MG63 (cell line): ENCODE results near the gene RNU1-3. TPM values are rescaled to one million over a fixed set of nuclear protein-coding genes. Genes with fewer than 3 reads are reported as not detected.
"Not testable (repeated sequence)": the region's sequence is repeated elsewhere in the genome, so short reads cannot be mapped to it uniquely, and the experiment has no call there.

ENCODE experiments used
- DNase-seq: peaks from one replicate; pipeline ENCODE4 v3.0.0-alpha.2; 2020
- H3K27me3 ChIP-seq: fragments of 250-450 bp; sonication (Bioruptor Pico); 2 replicates; pipeline ENCODE4 v1.5.1; 2020; ENCODE audit warnings: mild to moderate bottlenecking, moderate library complexity
- H3K36me3 ChIP-seq: fragments of 250-450 bp; sonication (Bioruptor Pico); 2 replicates; pipeline ENCODE4 v1.5.1; 2020; ENCODE audit warnings: mild to moderate bottlenecking, moderate library complexity
- H3K4me3 ChIP-seq: fragments of 250-450 bp; sonication (Bioruptor Pico); 2 replicates; pipeline ENCODE4 v1.5.1; 2020; ENCODE audit warnings: mild to moderate bottlenecking, moderate library complexity
- H3K9me3 ChIP-seq: fragments of 250-450 bp; sonication (Bioruptor Pico); 2 replicates; pipeline ENCODE4 v1.5.1; 2020; ENCODE audit warnings: mild to moderate bottlenecking, moderate library complexity
- total RNA-seq: library from RNA; depleted of rRNA; stranded (reverse); fragments of >200 nt; shearing (Covaris generic); gene quantifications from 2 replicates; pipeline ENCODE4 v1.2.3, GENCODE V29; 2014; ENCODE audit warnings: low replicate concordance

The RNU1-3 gene
- total RNA-seq, 1 experiment from 2014 or later: not detected

DNA sequence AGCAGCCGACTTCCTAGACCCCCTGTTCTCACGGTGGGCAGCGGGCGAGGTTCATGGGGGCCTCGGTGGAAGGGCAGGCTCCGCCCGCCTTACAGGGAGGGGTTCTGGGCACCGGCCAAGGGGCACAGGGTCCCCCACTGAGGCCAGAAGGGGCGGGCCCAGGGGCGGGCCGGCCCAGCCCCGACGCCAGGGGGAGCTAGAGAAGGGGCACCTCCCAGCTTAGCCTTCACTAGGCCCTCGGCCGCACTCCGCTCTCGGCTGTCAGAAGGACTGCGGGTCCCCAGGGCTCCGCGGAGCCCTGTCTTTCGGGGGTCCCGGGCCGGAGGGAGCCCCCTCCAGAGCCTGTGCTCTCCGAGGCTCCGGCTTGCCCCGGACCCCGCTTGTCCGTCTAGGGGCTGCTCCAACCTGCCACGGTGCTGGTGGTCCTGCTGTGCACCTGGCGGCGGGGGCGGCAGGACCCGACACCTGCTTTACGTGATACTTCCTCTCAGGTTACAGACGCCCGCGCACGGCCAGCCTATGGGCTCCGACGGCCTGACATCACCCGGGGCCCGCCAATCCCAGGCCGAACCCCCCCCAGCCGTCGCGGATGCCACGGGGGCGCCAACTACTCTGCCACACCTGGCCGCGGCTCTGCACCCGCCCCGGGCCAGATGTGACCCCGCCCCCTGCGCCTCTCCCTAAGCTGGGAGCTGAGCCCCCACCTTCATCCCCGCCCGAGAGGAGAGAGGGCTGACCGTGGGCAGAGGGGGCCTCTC lies 33.6 kb upstream of the RNU1-3 start:
- not testable (repeated sequence) for DNase-seq, H3K9me3 ChIP-seq, H3K4me3 ChIP-seq, H3K27me3 ChIP-seq, H3K36me3 ChIP-seq

DNA sequence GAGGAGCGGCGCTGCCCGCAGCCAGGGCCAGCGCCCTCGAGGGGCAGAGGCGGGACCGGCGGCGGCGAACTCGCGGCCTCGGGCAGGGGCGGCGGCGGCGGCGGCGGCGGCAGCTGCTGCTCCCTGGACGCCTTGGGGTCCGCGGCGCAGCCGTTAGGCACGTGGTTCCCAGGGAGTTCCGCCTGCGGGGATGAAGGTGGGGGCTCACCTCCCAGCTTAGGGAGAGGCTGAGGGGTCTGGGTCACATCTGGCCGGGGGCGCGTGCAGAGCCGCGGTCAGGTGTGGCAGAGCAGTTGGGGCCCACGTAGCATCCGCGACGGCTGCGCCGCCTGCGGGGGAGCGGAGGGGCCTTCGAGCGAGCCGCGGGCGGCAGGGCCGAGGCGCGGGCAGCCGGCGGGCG lies 32.7 kb upstream of the RNU1-3 start:
- H3K27me3 ChIP-seq, H3K4me3 ChIP-seq, DNase-seq, H3K36me3 ChIP-seq, H3K9me3 ChIP-seq: not testable (repeated sequence)

DNA sequence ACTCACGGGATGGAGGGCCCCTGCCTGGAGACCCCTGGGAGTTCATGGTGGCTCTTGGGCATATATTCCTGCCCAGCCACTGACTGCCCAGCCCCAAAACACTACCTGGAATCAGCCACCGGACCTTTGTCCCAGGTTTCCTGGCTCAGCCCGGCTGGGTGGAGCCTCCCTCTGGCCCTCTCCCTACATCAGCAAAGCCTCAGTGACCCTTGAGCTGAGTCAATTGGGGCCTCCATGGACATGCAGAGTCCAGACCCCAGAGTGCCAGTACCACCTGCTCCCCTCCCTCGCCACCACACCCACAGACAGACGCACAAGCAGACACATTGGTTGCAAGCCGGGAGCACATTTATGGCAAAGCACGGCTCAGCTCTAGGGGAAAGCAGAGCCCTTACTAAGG lies 30.4 kb upstream of the RNU1-3 start:
- not testable (repeated sequence) for H3K27me3 ChIP-seq, H3K9me3 ChIP-seq, H3K36me3 ChIP-seq, DNase-seq, H3K4me3 ChIP-seq

DNA sequence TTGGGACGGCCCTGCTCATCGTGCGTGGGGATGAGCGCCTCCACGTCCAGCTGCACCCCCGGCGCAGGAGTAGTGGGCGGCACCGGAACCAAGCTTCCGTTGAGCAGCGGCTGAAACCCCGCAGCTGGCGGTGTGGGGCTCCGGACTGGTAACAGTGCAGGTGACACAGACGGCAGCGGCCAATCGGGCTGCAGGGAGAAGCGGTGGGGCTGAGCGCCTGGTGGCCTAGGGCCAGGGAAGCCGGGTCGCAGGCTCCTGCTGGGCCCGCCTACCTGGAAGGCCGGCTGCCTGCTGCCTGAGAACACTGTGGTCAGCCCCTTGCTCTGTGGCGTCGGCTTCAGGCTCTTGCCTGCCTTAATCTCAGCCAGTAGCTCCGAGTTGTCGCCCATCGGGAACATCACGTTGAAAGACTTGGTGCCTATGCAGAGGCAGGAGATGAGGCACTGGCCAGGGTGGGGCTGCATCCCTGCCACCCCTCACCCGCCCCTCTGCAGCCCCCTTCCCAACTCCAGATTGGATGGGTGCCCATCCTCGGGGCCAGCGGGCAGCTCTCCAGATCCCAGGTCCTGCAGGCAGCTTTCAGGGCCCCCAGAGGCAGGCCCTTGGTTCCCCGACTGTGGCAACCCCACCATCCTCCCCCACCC lies 29.9 kb upstream of the RNU1-3 start:
- not testable (repeated sequence) for H3K9me3 ChIP-seq, DNase-seq, H3K27me3 ChIP-seq, H3K4me3 ChIP-seq, H3K36me3 ChIP-seq

DNA sequence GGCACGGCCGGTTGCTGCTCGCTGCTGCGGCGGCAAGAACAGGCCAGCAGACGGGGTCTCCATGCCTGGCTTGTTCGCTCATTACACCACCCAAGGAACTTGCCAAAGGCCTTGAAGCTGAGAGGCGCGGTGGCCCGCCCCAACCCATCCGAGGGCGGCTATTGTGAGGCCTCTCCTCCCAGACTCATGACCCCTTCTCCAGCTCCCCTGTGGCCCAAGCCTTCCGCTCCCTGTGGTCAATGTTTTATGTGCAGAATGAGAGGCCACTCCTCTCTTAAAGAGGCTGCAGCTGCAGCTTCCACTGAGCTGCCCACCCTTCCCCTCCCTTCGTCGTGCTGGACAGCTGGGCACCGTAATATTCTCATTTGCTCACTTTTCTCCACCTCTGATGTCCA lies 27.6 kb upstream of the RNU1-3 start:
- not testable (repeated sequence) for H3K36me3 ChIP-seq, DNase-seq, H3K4me3 ChIP-seq, H3K27me3 ChIP-seq, H3K9me3 ChIP-seq

DNA sequence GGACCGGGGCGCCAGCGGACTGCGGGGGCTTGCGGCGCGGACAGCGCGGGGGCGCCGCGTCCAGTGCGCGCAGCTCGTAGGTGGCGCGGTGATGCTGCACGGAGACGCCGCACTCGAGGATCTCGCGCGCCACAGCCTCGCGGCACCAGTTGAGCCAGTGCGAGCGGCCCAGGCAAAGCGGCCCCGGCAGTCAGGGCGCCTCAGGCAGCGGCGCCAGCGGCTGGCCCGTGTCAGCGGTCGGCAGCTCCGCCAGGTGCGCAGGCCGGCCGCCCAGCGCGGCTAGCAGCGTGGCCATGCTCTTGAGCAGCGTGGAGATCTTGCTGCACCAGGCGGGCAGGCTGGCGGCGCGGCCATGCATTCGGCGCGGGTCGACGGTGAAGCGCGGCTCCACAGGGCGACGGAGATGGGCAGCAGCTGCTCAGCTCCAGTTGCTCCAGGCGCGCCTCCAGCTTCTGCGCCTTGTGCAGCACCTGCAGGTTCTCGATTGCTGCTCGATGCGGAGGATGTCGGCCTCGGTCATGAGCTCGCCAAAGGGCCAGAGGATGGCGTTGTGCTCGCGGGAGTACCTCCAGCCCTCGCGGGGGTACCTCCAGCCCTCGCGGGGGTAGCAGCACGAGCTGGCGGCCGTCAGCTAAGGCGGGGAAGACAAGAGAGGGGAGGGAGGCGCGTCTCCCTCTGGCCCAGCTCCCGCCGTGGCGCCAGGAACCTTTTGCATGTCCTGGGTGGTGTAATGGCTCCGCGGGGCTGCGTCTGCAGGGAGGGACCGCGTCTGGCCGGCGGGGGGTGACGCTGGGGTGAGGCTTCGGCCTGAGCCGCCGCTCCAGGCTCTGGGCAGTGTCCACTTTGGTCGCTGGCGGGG lies 26.9 kb upstream of the RNU1-3 start:
- H3K4me3 ChIP-seq, H3K36me3 ChIP-seq, DNase-seq, H3K27me3 ChIP-seq, H3K9me3 ChIP-seq: not testable (repeated sequence)

DNA sequence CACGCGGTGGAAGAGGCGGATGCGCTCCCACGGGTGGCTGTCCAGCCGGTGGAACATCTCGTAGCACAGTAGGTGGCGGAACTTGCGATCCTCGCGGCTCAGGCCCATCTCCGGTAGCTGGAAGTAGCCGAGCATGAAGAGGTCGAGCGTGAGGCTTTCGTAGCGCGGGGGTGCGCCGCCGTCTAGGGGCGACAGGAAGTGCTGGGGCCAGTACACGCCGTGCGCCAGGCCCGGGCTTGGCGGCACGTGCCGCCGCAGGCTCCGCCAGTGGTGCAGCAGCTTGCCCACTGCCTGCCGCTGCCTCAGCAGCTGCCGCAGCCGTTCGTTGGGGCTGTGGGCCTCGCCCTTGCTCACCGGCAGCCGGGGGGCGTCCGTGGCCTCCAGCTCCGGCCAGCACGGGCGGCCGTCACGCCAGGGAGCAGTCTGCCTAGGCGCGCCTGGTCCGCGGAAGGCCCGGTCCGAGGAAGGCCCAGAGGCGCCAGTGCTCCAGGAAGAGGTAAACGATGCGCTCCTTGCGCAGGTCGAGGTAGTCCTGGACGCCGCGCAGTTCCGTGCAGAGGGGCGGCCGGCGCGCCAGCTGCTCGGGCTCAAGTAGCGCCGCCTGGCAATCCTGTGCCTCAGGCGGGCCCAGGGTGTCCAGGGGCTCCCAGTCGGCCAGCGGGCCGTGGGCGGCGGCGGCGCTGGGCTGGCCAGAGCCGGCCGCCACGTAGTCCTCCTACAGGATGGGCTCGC lies 26.1 kb upstream of the RNU1-3 start:
- H3K27me3 ChIP-seq, H3K36me3 ChIP-seq, H3K9me3 ChIP-seq, DNase-seq, H3K4me3 ChIP-seq: not testable (repeated sequence)

DNA sequence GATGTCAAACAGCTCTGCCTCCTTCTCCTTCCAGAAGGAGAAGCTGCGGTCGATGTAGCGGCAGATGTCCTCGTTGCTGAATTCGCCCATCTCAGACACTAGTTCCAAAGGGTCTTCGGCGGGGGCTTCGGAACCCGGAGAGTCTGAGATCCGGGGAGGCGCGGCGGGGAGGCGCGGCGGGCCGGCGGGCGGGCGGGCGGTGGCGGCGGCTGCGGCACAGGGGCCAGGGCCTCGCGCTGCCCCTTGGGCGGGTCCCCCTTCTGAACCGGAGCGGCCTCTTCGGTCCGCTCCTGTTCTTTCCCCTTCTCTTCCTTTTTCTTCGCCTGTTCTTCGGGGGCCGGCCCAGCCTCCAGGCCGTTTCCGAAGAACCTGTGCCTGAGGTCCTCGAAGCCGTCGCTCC lies 25.5 kb upstream of the RNU1-3 start:
- H3K27me3 ChIP-seq, DNase-seq, H3K9me3 ChIP-seq, H3K36me3 ChIP-seq, H3K4me3 ChIP-seq: not testable (repeated sequence)

DNA sequence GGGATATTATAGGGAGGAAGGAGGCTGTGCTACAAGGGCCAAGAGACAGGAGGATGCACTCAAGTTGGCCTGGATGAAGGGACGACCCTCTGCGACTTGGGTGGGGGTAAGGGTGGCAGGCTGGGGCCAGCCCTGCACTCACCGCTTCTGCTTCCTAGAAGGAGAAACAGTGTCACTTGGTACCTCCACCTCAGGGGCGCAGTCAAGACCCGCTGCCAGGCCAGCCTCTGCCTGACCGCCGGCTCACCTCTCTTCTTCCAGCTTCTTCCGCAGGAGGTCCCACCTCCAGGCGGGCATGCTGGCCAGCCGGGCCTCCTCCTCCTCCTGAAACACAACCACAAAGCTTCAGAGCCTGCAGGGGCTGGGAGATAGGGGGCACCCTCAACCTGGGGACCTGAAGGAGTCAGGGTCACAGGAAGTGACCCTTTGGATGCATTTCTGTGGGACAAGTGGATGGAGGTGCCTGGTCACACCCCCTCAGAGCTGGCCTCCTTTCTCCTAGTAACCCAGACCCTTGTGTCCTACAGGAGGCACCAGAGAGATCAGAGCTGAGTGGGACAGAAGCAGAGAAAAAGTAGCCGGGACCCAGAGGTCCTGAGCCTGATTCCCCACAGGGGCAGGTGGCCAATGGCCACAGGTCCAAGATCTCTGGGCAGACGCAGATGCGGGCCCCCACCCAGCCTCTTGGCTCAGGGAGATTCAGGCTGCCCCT lies 24.4 kb upstream of the RNU1-3 start:
- not testable (repeated sequence) for DNase-seq, H3K4me3 ChIP-seq, H3K36me3 ChIP-seq, H3K27me3 ChIP-seq, H3K9me3 ChIP-seq

DNA sequence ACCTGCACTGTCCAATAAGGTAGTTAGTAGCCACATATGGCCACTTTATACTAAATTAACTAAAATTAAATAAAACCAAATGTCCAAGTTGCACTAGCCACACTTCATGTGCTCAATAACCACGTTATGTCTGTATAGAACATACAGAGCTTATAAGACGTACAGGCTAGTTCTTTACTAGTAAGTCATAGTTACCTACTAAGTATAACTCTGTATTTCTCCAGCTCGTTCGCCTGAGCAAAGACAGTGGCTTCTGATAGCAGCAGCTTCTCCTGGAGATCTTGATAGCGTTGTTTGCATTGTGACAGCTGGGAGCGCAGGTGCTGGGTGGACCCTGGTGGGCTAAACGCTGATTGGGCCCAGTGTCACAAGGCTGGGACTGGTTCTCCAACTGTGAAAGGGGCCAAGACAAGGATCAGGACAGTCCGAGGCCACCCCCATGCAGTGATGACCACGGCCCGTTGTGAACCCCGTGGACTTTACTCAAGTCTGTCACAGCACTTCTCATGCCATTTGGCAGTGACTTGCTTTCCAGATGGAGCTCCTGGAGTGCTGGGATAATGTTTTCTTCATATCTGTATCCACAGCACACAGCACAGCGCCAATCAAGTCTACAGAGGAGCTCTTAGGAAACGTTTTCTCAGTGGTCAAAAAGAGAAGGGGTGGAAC lies 20.5 kb upstream of the RNU1-3 start:
- DNase-seq, H3K4me3 ChIP-seq, H3K36me3 ChIP-seq, H3K9me3 ChIP-seq, H3K27me3 ChIP-seq: not testable (repeated sequence)

DNA sequence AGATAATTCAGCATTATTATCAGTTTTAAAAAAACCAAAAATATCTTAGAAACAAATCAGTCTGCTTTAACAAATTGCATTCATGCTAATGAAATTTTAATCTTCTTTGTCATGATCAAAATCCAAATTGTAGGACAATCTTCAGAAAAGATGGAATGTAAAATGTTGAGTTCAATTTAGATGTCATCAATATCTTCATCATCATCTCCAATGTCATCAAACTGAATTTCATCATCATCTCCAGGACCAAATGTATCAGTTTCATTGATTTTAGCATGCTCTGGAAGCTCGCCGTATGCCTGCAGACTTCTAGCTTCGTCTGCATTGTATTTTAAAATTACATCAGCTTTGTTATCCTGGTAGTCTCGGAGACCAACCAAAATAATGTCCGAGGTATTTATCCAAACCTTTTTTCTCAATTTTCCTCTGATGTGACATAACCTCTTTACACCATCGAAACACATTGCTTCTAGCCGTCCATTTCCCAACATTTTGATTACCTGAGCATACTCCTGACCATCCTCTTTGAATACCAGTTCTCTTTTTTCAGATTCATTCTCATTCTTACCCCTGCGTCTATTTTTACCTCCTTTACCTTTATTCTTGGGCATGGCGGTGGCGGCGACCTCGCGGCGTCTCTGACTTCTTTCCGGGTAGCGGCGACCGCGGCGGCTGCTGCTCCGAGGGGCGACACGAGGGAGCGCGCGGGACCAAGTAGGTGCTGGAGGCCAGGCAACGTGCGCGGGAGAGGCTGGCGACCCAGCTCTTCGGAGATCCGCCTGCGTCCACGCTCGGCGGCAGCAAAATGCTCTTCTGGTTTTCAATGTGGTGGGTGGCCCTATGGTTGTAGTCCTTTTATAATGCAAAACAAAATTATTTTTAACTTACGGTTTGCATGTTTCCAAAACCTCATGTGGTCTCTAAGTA lies 19.0 kb upstream of the RNU1-3 start:
- H3K4me3 ChIP-seq, DNase-seq, H3K9me3 ChIP-seq, H3K27me3 ChIP-seq, H3K36me3 ChIP-seq: not testable (repeated sequence)

DNA sequence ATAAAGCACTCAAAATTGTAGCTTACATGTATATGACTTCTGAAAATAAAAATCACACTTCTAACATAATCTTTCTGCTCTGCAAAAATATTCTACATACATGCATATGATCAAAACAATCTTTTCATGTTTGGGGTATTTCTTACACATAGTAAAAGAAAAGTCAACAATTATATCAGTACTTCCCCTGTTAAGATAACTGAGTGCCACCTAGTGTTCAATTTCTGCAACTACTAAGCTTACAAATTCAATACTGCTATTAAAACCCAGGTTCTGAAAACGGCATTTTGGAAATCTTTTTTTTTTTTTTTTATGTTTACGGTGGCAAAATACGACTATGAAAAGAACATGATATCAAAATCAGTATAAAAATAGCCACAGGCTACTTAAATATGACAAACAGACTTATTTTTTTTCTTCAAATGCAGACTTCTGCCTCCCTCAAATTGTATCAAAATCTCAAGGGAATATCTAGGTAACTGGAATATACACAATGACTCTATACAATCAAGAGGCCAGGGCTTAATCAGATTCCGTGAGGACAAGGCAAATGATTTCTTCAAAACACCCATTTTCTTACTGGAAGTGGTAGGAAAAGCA lies 18.1 kb upstream of the RNU1-3 start:
- H3K36me3 ChIP-seq, H3K27me3 ChIP-seq, H3K9me3 ChIP-seq, H3K4me3 ChIP-seq, DNase-seq: not testable (repeated sequence)

DNA sequence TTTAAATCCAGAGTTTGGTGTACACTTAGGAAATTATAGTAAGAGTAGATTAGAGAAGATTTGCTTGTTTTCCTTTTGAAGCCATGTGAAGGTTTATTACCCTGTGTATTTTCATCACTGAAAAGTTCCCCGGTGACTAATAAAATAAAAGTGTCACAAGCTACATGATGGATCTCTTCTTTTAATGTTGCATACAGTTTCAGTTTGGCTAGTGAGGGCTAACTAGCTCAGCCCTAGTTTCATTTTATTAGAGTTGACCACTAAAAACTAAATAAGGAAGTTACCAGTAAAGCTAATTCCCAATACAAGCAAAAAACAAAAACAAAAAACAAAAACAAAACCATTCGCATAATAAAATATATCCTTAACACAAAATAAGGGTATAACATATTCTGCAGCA lies 17.4 kb upstream of the RNU1-3 start:
- H3K9me3 ChIP-seq, H3K4me3 ChIP-seq, H3K27me3 ChIP-seq, DNase-seq, H3K36me3 ChIP-seq: not testable (repeated sequence)

DNA sequence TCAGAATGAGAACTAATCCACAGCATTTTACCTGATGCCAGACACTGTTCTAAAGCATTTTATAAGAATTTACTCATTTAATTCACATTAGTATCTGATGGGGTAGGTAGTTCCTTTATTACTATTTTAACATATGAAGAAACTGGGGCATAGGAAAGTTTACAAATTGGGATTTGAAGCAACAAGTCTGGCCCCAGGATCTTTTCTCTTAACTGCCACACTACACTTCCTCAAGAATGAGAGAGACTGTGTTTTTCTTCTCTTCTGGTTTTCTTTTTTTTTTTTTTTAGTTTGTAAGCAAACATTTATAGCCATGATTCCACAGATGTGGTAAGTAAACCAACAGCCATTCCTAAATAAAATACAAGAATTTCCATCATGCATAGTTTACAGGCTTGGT lies 16.1 kb upstream of the RNU1-3 start:
- DNase-seq, H3K4me3 ChIP-seq: not testable (repeated sequence)

DNA sequence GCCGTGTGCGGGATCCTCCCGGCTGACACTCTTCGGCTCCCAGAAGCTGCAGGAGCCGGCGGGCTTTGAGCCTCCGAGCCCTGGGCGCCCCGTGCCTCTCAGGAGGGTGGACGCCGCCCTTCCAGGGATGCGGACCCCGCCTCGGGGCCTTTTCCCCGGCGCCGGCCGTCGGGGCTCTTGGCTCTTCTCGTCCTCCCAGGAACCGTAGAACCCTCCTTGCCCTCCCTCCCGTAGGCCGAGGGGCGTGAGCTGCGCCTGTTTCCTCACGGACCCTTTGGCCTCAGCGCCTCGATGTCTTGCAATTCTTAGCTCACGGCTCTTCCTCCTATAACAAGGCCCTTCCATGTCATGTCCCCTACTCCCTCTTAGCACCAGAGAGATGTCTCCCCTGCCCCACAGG lies 13.6 kb upstream of the RNU1-3 start:
- H3K36me3 ChIP-seq, DNase-seq, H3K4me3 ChIP-seq, H3K9me3 ChIP-seq, H3K27me3 ChIP-seq: not testable (repeated sequence)

More for the DNA sequence above, 16.1 kb upstream of the RNU1-3 start:
- H3K36me3 ChIP-seq, H3K9me3 ChIP-seq, H3K27me3 ChIP-seq: not testable (repeated sequence)
